Measurements from ENCODE around the gene STX11. TPM values are rescaled to one million over a fixed set of nuclear protein-coding genes. Genes with fewer than 3 reads are reported as not detected.

Gene STX11
- polyA plus RNA-seq, 2 of the 4 experiments (the other 2 are of a cell fraction): 0.36 to 0.78 TPM

- WGBS (ENCODE audit: missing lambda C conversion rate): 80% methylated on average over 4 of the region's 4 CpGs
- POLR2A ChIA-PET: no interaction called here
- Histone ChIP-seq H3K4me3 (no peak overlapping the region), H3K4me2 (no peak overlapping the region), H3K27ac (no peak overlapping the region), H3K9me3 (no peaks in the 10 kb centered on the region), H3K4me1 (no peaks in the 10 kb centered on the region)
- TF ChIP-seq TP53 (CRISPR knock-in tag; IDR thresholded peaks at IDR 0.05) (no peak), RNF2 (IDR thresholded peaks at IDR 0.05; ENCODE audit: borderline replicate concordance, low read depth) (no peak), CEBPB (IDR thresholded peaks at IDR 0.05) (peak; percentile 43 to 65; a peak in 3 of 4 replicates)
- no peak for ATAC-seq
- no peak for FAIRE-seq
- CTCF ChIA-PET: interaction anchor here (1.0 kb wide), 1 partner anchor 21 kb away, joined by 3 read pairs; no protein-coding TSS in a partner anchor
- no peak for DNase-seq (ENCODE audit: low read depth in 1 of 2, low spot score in 1 of 2)
These were observed 35.0 kb downstream of the STX11 start for GRCh38 chr6:144185133-144185836.

DNA sequence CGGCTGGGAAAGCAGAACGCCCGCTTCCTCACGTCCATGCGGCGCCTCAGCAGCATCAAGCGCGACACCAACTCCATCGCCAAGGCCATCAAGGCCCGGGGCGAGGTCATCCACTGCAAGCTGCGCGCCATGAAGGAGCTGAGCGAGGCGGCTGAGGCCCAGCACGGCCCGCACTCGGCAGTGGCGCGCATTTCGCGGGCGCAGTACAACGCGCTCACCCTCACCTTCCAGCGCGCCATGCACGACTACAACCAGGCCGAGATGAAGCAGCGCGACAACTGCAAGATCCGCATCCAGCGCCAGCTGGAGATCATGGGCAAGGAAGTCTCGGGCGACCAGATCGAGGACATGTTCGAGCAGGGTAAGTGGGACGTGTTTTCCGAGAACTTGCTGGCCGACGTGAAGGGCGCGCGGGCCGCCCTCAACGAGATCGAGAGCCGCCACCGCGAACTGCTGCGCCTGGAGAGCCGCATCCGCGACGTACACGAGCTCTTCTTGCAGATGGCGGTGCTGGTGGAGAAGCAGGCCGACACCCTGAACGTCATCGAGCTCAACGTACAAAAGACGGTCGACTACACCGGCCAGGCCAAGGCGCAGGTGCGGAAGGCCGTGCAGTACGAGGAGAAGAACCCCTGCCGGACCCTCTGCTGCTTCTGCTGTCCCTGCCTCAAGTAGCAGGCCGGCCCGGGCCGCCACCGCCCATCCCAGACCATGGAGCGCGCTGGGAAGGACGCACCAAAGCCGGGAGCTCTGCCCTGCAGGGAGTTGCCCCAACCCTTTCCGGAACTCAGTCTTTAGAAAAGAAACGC is 36.7 kb downstream of the STX11 start:
- POLR2A ChIA-PET: no interaction called here
- no peak for TF ChIP-seq MAFK (IDR thresholded peaks at IDR 0.05; ENCODE audit: partially characterized antibody)
- no peak for TF ChIP-seq CTCF (IDR thresholded peaks at IDR 0.05)
- no peak for TF ChIP-seq EHF (CRISPR knock-in tag; IDR thresholded peaks at IDR 0.05)
- TF ChIP-seq ZC3H11A (IDR thresholded peaks at IDR 0.05): no peak
- TF ChIP-seq TFCP2L1 (CRISPR knock-in tag; IDR thresholded peaks at IDR 0.05): no peak
- TF ChIP-seq ESRRA (IDR thresholded peaks at IDR 0.05; ENCODE audit: borderline replicate concordance, low read length): no peak
- TF ChIP-seq JUN (IDR thresholded peaks at IDR 0.05): no peak
- no peak for TF ChIP-seq RARB (CRISPR knock-in tag; IDR thresholded peaks at IDR 0.05)
- TF ChIP-seq NR3C1 (IDR thresholded peaks at IDR 0.05): no peak
- no peak for TF ChIP-seq RFX5 (IDR thresholded peaks at IDR 0.05)
- no peak for TF ChIP-seq FOXS1 (CRISPR knock-in tag; IDR thresholded peaks at IDR 0.05)
- TF ChIP-seq, protein P1, sequence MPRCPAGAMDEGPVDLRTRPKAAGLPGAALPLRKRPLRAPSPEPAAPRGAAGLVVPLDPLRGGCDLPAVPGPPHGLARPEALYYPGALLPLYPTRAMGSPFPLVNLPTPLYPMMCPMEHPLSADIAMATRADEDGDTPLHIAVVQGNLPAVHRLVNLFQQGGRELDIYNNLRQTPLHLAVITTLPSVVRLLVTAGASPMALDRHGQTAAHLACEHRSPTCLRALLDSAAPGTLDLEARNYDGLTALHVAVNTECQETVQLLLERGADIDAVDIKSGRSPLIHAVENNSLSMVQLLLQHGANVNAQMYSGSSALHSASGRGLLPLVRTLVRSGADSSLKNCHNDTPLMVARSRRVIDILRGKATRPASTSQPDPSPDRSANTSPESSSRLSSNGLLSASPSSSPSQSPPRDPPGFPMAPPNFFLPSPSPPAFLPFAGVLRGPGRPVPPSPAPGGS (IDR thresholded peaks at IDR 0.05): no peak
- no peak for TF ChIP-seq EHMT2 (IDR thresholded peaks at IDR 0.05; ENCODE audit: low read depth)
- TF ChIP-seq CBX8 (IDR thresholded peaks at IDR 0.05): no peak
- no peak for TF ChIP-seq HOXB5 (CRISPR knock-in tag; IDR thresholded peaks at IDR 0.05)
- TF ChIP-seq JUNB (IDR thresholded peaks at IDR 0.05): no peak

GRCh38 chr6:144189351-144189750 is 39.0 kb downstream of the STX11 start:
- H3K9me3 ChIP-seq: no peaks in the 10 kb centered on the region
- ChIA-PET CTCF (no interaction called here), POLR2A (interaction anchor here (0.6 kb wide), 1 partner anchor 8 kb away, joined by 3 read pairs; no protein-coding TSS in a partner anchor)
- DNase-seq (ENCODE audit: low read depth in 1 of 2, low spot score in 1 of 2) (no peak), ATAC-seq (no peak), FAIRE-seq (no peak)
- H3K4me1 ChIP-seq: no peaks in the 10 kb centered on the region
- H3K27ac ChIP-seq: no peak overlapping the region
- TF ChIP-seq ZSCAN20 (CRISPR knock-in tag; IDR thresholded peaks at IDR 0.05) (no peak), POLR2AphosphoS2 (conservative IDR thresholded peaks at IDR 0.05; ENCODE audit: low read length) (no peak), RNF2 (IDR thresholded peaks at IDR 0.05; ENCODE audit: borderline replicate concordance, low read depth) (no peak), HMGXB4 (CRISPR knock-in tag; IDR thresholded peaks at IDR 0.05; ENCODE audit: borderline replicate concordance) (no peak)
- TF ChIP-seq, protein P2, sequence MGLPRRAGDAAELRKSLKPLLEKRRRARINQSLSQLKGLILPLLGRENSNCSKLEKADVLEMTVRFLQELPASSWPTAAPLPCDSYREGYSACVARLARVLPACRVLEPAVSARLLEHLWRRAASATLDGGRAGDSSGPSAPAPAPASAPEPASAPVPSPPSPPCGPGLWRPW (IDR thresholded peaks at IDR 0.05): no peak
- no peak overlapping the region for H3K4me3 ChIP-seq
- no peak overlapping the region for H3K4me2 ChIP-seq

More for the DNA sequence above, 36.7 kb downstream of the STX11 start:
- Histone ChIP-seq H3K27ac (no peak overlapping the region), H3K9me3 (no peaks in the 10 kb centered on the region), H3K4me2 (no peak overlapping the region), H3K4me3 (no peak overlapping the region), H3K4me1 (no peaks in the 10 kb centered on the region)
- CTCF ChIA-PET: no interaction called here
- ATAC-seq (no peak), FAIRE-seq (no peak), DNase-seq (ENCODE audit: low read depth in 1 of 2, low spot score in 1 of 2) (no peak)
- WGBS (ENCODE audit: missing lambda C conversion rate): 95% methylated on average over 48 of the region's 79 CpGs

Data from A549 (cell line).